RWPE2 (cell line): ENCODE results near the gene INTU.

ENCODE experiments used
- ATAC-seq: fragments of 200-7000 bp; cut with Tn5 transposase; 3 replicates; pipeline ENCODE4 v1.9.1; 2021; ENCODE audit warnings: low read depth
- DNase-seq: peaks from one replicate; pipeline ENCODE4 v3.0.0-alpha.2; 2020; ENCODE audit warnings: low spot score
- H3K27ac ChIP-seq: fragments of 450-650 bp; 2 replicates; pipeline ENCODE4 v1.5.1; 2017; ENCODE audit warnings: mild to moderate bottlenecking; ENCODE audit not compliant: poor library complexity, severe bottlenecking
- H3K27me3 ChIP-seq: fragments of 250-450 bp; sonication (Bioruptor Pico); 2 replicates; pipeline ENCODE4 v1.5.1; 2021; ENCODE audit warnings: mild to moderate bottlenecking, moderate library complexity; ENCODE audit not compliant: insufficient read depth, poor library complexity, severe bottlenecking
- H3K36me3 ChIP-seq: fragments of 250-450 bp; sonication (Bioruptor Pico); 2 replicates; pipeline ENCODE4 v1.5.1; 2020; ENCODE audit warnings: low read depth, mild to moderate bottlenecking, moderate library complexity
- H3K4me1 ChIP-seq: fragments of 250-450 bp; sonication (Bioruptor Pico); 2 replicates; pipeline ENCODE4 v1.5.1; 2021; ENCODE audit warnings: mild to moderate bottlenecking, moderate library complexity; ENCODE audit not compliant: insufficient read depth, poor library complexity, severe bottlenecking
- H3K4me3 ChIP-seq: fragments of 250-450 bp; sonication (Bioruptor Pico); 2 replicates; pipeline ENCODE4 v1.5.1; 2021; ENCODE audit warnings: mild to moderate bottlenecking, moderate library complexity; ENCODE audit not compliant: severe bottlenecking
- H3K9me3 ChIP-seq: fragments of 250-450 bp; sonication (Bioruptor Pico); 2 replicates; pipeline ENCODE4 v1.5.1; 2021; ENCODE audit warnings: mild to moderate bottlenecking, moderate library complexity; ENCODE audit not compliant: severe bottlenecking
- CTCF ChIP-seq: fragments of 450-650 bp; IDR thresholded peaks from one replicate; pipeline ENCODE4 v1.5.1; 2017; ENCODE audit warnings: mild to moderate bottlenecking, moderate library complexity; ENCODE audit not compliant: poor library complexity, severe bottlenecking

Gene INTU

GRCh38 chr4:127601029-127601428 is 31.7 kb upstream of the INTU start:
- Histone ChIP-seq H3K4me1 (no peaks in the 10 kb centered on the region), H3K36me3 (no peaks in the 10 kb centered on the region), H3K9me3 (peaks cover 2% of the 10 kb centered on the region), H3K27me3 (peaks cover 11% of the 10 kb centered on the region), H3K4me3 (no peak overlapping the region), H3K27ac (no peak overlapping the region)
- no peak for ATAC-seq
- no peak for DNase-seq
- peak; percentile 56 for TF ChIP-seq CTCF

- ATAC-seq (no peak), DNase-seq (no peak)
- no peaks in the 10 kb centered on the region for H3K4me1 ChIP-seq
- no peak overlapping the region for H3K4me3 ChIP-seq
- peaks cover 2% of the 10 kb centered on the region for H3K9me3 ChIP-seq
- H3K36me3 ChIP-seq, result no peaks in the 10 kb centered on the region
- no peak overlapping the region for H3K27ac ChIP-seq
- TF ChIP-seq CTCF, result peak; percentile 77
- H3K27me3 ChIP-seq, result peaks cover 11% of the 10 kb centered on the region
Measured at GRCh38 chr4:127604949-127605709, 27.6 kb upstream of the INTU start.

GRCh38 chr4:127606823-127607222 is 25.9 kb upstream of the INTU start:
- no peak for DNase-seq

GRCh38 chr4:127609484-127609883 is 23.3 kb upstream of the INTU start:
- Histone ChIP-seq H3K4me1 (no peaks in the 10 kb centered on the region), H3K9me3 (peaks cover 2% of the 10 kb centered on the region), H3K4me3 (no peak overlapping the region), H3K27me3 (peaks cover 11% of the 10 kb centered on the region), H3K27ac (no peak overlapping the region), H3K36me3 (no peaks in the 10 kb centered on the region)
- no peak for DNase-seq
- no peak for ATAC-seq
- TF ChIP-seq CTCF, result no peak

More at GRCh38 chr4:127606823-127607222, 25.9 kb upstream of the INTU start:
- Histone ChIP-seq H3K9me3 (peaks cover 2% of the 10 kb centered on the region), H3K4me3 (no peak overlapping the region), H3K27me3 (peaks cover 11% of the 10 kb centered on the region), H3K4me1 (no peaks in the 10 kb centered on the region), H3K36me3 (no peaks in the 10 kb centered on the region), H3K27ac (no peak overlapping the region)
- no peak for TF ChIP-seq CTCF
- ATAC-seq, result no peak

- ATAC-seq (no peak), DNase-seq (no peak)
- no peak overlapping the region for H3K4me3 ChIP-seq
- H3K9me3 ChIP-seq, result peaks cover 1% of the 10 kb centered on the region
- TF ChIP-seq CTCF, result no peak
- H3K27ac ChIP-seq, result no peak overlapping the region
- H3K36me3 ChIP-seq, result no peaks in the 10 kb centered on the region
- peaks cover 2% of the 10 kb centered on the region for H3K27me3 ChIP-seq
- H3K4me1 ChIP-seq, result no peaks in the 10 kb centered on the region
Measured at GRCh38 chr4:127610488-127610887, 22.3 kb upstream of the INTU start.
